ENCODE measurements around the gene DYNC1LI1. TPM values are rescaled to one million over a fixed set of nuclear protein-coding genes. Genes with fewer than 3 reads are reported as not detected.

Gene DYNC1LI1
- total and polyA plus RNA-seq, 2 of the 4 experiments (the other 2 are of a cell fraction) = 25.2 to 30.8 TPM

GRCh38 chr3:32498252-32498651 lies 72.4 kb downstream of the DYNC1LI1 start:
- ChIA-PET POLR2A (ENCODE audit: unreplicated experiment) (no interaction called here), CTCF (no interaction called here)
- Histone ChIP-seq H3K56ac (ENCODE audit: extremely low read depth, insufficient read depth, low read length) (no peak overlapping the region), H3K36me3 (ENCODE audit: control insufficient read depth, insufficient read depth, low read length) (no peaks in the 10 kb centered on the region), H3K9ac (ENCODE audit: low read depth, low read length) (no peak overlapping the region), H3K4ac (ENCODE audit: low read depth, low read length) (no peak overlapping the region), H2BK20ac (ENCODE audit: low read depth, low read length) (no peak overlapping the region), H3K18ac (ENCODE audit: low read depth, low read length) (no peak overlapping the region), H3K23ac (ENCODE audit: low read depth, low read length) (no peak overlapping the region), H2AK5ac (ENCODE audit: low read depth, low read length) (no peak overlapping the region), H4K20me1 (ENCODE audit: insufficient read depth, low read length) (peaks cover 38% of the 10 kb centered on the region), H3K4me2 (ENCODE audit: low read depth, low read length) (no peak overlapping the region), H2AFZ (replicated peaks; ENCODE audit: low read length, poor library complexity) (no peak overlapping the region), H2AK9ac (replicated peaks; ENCODE audit: low read depth, low read length, poor library complexity) (no peak overlapping the region), H3K27ac (ENCODE audit: insufficient read depth, low read length) (no peak overlapping the region), H4K5ac (ENCODE audit: low read depth, low read length) (no peak overlapping the region), H2BK120ac (ENCODE audit: low read depth, low read length) (no peak overlapping the region), H3K9me1 (ENCODE audit: insufficient read depth, low read length) (peaks cover 9% of the 10 kb centered on the region), H3K14ac (replicated peaks; ENCODE audit: low read depth, low read length) (no peak overlapping the region), H3K79me1 (ENCODE audit: low read depth in 1 of 2, low read length in 2 of 2) (peaks cover 39 to 52% of the 10 kb centered on the region in 2 experiments), H4K8ac (ENCODE audit: low read depth in 2 of 2, low read length in 2 of 2) (no peak overlapping the region), H3K9me3 (ENCODE audit: control insufficient read depth, insufficient read depth, low read length) (no peaks in the 10 kb centered on the region), H3K27me3 (ENCODE audit: control insufficient read depth, insufficient read depth, low read length) (no peaks in the 10 kb centered on the region), H2BK5ac (ENCODE audit: low read depth, low read length, poor library complexity, severe bottlenecking) (no peak overlapping the region), H2BK15ac (ENCODE audit: low read depth, low read length) (no peak overlapping the region), H4K91ac (ENCODE audit: insufficient read depth, low read depth, low read length) (no peak overlapping the region), H3K4me1 (ENCODE audit: control insufficient read depth, insufficient read depth, low read length) (peaks cover 8% of the 10 kb centered on the region), H3K4me3 (ENCODE audit: insufficient read depth, low read depth, low read length) (no peak overlapping the region)
- BruUV-seq (replicated peaks) = no TSS peak
- DNase-seq (no peak), ATAC-seq (ENCODE audit: low read depth) (no peak)
- no CpG with 5 or more reads among the region's 3 CpGs for WGBS, 2 experiments (ENCODE audit: extremely low coverage in 2 of 2, insufficient read length in 1 of 2)
- in situ Hi-C loops (cut with MboI; ENCODE audit: low sequenced_read_pairs) = no loop called here
- TF ChIP-seq MAFK (IDR thresholded peaks at IDR 0.05; ENCODE audit: low read depth, low read length) (no peak), FOS (IDR thresholded peaks at IDR 0.05; ENCODE audit: low read depth, low read length) (no peak), ELK1 (IDR thresholded peaks at IDR 0.05; ENCODE audit: borderline replicate concordance, low read depth, low read length) (no peak), CHD1 (IDR thresholded peaks at IDR 0.05; ENCODE audit: low read depth, low read length) (no peak), BHLHE40 (IDR thresholded peaks at IDR 0.05; ENCODE audit: low read depth, low read length) (no peak), POLR2A (IDR thresholded peaks at IDR 0.05; ENCODE audit: low read depth, low read length) (no peak), MXI1 (IDR thresholded peaks at IDR 0.05; ENCODE audit: borderline replicate concordance, low read depth, low read length) (no peak), RAD21 (IDR thresholded peaks at IDR 0.05; ENCODE audit: low read length) (no peak), SMC3 (IDR thresholded peaks at IDR 0.05; ENCODE audit: low read depth, low read length) (no peak), USF2 (IDR thresholded peaks at IDR 0.05; ENCODE audit: low read depth, low read length) (no peak), CEBPB (IDR thresholded peaks at IDR 0.05; ENCODE audit: low read depth, low read length) (no peak), RCOR1 (IDR thresholded peaks at IDR 0.05; ENCODE audit: insufficient replicate concordance, low read length) (no peak), NFE2L2 (IDR thresholded peaks at IDR 0.05; ENCODE audit: low read depth, low read length) (no peak), CTCF (conservative IDR thresholded peaks at IDR 0.05; ENCODE audit: low read depth, low read length) (no peak), MAZ (IDR thresholded peaks at IDR 0.05; ENCODE audit: borderline replicate concordance, low read depth, low read length) (no peak)
- intact Hi-C loops (cut with micrococcal nuclease) = no loop called here
- dilution Hi-C loops (cut with HindIII; ENCODE audit: low sequenced_read_pairs, unreplicated experiment) = no loop called here

Measured in IMR-90 (cell line).